AG04449 (cell line): ENCODE data around the gene CSTA.

Experiments used
- CTCF ChIA-PET: fragments of 350-600 bp; formaldehyde crosslinking; extraction: SDS; loops from one replicate; lab custom pipeline; 2021; ENCODE audit warnings: antibody characterized with exemption; lab: Yijun Ruan, JAX
- POLR2A ChIA-PET: fragments of 400-600, 350-600 bp; formaldehyde crosslinking; extraction: SDS; loops from one replicate; lab custom pipeline; 2020; ENCODE audit warnings: antibody characterized with exemption, inconsistent platforms; lab: Yijun Ruan, JAX
- DNase-seq: peaks from one replicate; pipeline ENCODE4 v3.0.0-alpha.2; 2010; ENCODE audit warnings: low read depth, low spot score
- H3K4me3 ChIP-seq: 2 replicates; pipeline ENCODE4 v1.5.1; 2011; ENCODE audit warnings: low read depth, mild to moderate bottlenecking, control low read depth, low read length
- TF ChIP-seq, protein P1 (sequence below): IDR thresholded peaks from one replicate; pipeline ENCODE4 v1.5.1; 2011; ENCODE audit warnings: mild to moderate bottlenecking, moderate library complexity, low read length, control low read depth, inconsistent platforms; ENCODE audit not compliant: insufficient read depth; ENCODE audit errors: missing control alignments

Gene CSTA

DNA sequence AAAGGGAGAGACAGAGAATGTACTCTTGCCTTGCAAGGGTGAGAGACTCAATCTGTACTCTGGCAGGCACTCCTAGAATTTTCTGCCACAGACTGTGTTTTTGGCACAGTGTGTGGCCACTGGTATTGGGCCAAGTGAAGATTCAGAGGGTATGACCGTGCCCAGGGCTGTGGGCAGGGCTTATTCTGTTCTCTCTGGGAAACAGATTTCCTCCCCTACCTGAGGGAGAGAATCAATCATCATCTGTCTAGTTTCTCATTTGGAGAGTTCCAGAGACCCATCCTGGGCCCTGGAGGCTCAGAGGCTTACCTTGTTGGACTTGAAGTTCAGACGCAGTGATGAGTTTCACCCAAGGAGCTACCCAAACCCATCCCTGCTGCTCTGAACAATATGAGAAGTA is 28.2 kb downstream of the CSTA start:
- TF ChIP-seq, protein P1, sequence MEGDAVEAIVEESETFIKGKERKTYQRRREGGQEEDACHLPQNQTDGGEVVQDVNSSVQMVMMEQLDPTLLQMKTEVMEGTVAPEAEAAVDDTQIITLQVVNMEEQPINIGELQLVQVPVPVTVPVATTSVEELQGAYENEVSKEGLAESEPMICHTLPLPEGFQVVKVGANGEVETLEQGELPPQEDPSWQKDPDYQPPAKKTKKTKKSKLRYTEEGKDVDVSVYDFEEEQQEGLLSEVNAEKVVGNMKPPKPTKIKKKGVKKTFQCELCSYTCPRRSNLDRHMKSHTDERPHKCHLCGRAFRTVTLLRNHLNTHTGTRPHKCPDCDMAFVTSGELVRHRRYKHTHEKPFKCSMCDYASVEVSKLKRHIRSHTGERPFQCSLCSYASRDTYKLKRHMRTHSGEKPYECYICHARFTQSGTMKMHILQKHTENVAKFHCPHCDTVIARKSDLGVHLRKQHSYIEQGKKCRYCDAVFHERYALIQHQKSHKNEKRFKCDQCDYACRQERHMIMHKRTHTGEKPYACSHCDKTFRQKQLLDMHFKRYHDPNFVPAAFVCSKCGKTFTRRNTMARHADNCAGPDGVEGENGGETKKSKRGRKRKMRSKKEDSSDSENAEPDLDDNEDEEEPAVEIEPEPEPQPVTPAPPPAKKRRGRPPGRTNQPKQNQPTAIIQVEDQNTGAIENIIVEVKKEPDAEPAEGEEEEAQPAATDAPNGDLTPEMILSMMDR = no peak
- POLR2A ChIA-PET = no interaction called here
- CTCF ChIA-PET = interaction anchor here (1.1 to 2.0 kb wide), 2 partner anchors 9 to 807 kb away, joined by 3 to 8 read pairs; no protein-coding TSS in a partner anchor
- no peak overlapping the region for H3K4me3 ChIP-seq
- DNase-seq = no peak

DNA sequence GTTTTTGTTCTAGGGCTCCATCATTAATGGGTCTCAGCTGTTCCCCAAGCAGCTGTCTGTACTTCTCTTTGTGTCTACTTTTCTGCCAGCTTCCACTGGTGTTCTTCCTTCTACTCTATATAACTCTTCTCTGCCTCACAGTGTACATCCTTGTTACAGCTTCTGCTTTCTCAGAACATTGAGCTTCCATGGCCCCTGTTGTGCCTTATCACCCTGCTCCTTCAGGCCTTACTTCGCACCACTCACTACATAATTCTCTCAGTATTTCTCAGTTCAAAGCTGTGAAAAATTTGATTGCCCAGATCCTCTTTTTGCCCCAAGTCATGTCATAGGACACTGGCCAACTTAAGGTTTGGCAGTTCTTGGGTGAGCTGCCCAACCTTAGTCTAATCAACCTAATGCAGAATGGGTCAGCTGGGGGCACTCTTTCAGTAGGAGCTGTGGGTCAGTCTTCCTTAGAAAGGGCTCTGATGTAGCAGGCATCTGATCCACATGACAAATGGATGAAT is 28.9 kb downstream of the CSTA start:
- TF ChIP-seq, protein P1 = no peak
- ChIA-PET POLR2A (no interaction called here), CTCF (interaction anchor here (2.0 kb wide), 1 partner anchor 807 kb away, joined by 8 read pairs; no protein-coding TSS in a partner anchor)
- DNase-seq = no peak
- H3K4me3 ChIP-seq = no peak overlapping the region

DNA sequence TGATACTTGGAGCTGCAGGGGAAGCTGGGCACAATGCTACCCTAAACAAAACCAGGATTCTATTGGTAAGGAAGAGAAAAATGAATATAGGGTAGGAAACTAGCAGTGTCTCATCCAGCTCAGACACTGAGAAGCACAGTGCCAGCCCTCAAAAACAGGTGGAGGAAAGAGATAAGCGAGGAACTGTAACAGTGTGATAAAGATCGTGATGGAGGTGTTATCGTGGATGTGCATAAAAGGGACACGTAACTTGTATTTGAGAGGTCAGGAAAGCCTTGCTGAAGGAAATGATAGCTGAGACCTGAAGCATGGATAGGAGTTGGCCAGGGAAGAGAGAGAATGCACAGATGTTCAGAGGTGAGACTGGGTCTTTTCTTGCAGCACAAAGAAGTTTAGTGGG is 30.6 kb downstream of the CSTA start:
- no peak for DNase-seq
- CTCF ChIA-PET = no interaction called here
- TF ChIP-seq, protein P1 = no peak
- POLR2A ChIA-PET = no interaction called here
- H3K4me3 ChIP-seq = no peak overlapping the region

- no peak for DNase-seq
- CTCF ChIA-PET = no interaction called here
- H3K4me3 ChIP-seq = no peak overlapping the region
- POLR2A ChIA-PET = no interaction called here
- TF ChIP-seq, protein P1 = peak; percentile 22
Observed at GRCh38 chr3:122356402-122356801, 31.4 kb downstream of the CSTA start.

- POLR2A ChIA-PET = no interaction called here
- no peak for DNase-seq
Observed at GRCh38 chr3:122357828-122358702, 33.0 kb downstream of the CSTA start.

GRCh38 chr3:122358703-122359032 is 33.6 kb downstream of the CSTA start:
- POLR2A ChIA-PET = no interaction called here
- TF ChIP-seq, protein P1 = no peak
- no peak overlapping the region for H3K4me3 ChIP-seq
- DNase-seq = no peak
- CTCF ChIA-PET = no interaction called here

More at GRCh38 chr3:122357828-122358702, 33.0 kb downstream of the CSTA start:
- CTCF ChIA-PET = no interaction called here
- H3K4me3 ChIP-seq = no peak overlapping the region
- TF ChIP-seq, protein P1 = no peak
